ENCODE results near the gene DOCK10. TPM values are rescaled to one million over a fixed set of nuclear protein-coding genes. Genes with fewer than 3 reads are reported as not detected.
"Not testable (repeated sequence)": the region's sequence is repeated elsewhere in the genome, so short reads cannot be mapped to it uniquely, and the experiment has no call there.

The DOCK10 gene
- total RNA-seq, 4 donors from 2014 or later = 11.9 to 42.0 (median 17.9) TPM

DNA sequence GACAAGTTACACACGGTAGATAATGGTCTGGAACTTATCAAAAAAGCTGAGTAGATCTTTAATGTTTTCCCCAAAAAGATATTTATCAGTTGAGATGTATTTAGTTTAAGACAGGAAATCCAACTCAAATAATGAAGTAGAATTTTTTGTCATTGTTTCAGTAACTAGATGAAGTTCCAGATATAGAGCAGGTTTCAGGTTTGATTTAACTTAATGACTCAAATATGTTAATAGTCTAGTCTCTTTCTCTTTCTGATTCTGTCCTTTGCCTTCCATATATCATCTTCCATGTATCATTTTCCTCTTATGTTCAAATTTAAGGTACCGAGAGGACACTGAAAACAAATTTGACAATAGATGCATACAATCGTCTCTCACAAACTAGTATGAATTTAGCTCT is 23.6 kb upstream of the DOCK10 start:
- ATAC-seq (ENCODE audit: low FRiP score) (no peak), DNase-seq (ENCODE audit: low spot score) (no peak)
- TF ChIP-seq, protein P1, sequence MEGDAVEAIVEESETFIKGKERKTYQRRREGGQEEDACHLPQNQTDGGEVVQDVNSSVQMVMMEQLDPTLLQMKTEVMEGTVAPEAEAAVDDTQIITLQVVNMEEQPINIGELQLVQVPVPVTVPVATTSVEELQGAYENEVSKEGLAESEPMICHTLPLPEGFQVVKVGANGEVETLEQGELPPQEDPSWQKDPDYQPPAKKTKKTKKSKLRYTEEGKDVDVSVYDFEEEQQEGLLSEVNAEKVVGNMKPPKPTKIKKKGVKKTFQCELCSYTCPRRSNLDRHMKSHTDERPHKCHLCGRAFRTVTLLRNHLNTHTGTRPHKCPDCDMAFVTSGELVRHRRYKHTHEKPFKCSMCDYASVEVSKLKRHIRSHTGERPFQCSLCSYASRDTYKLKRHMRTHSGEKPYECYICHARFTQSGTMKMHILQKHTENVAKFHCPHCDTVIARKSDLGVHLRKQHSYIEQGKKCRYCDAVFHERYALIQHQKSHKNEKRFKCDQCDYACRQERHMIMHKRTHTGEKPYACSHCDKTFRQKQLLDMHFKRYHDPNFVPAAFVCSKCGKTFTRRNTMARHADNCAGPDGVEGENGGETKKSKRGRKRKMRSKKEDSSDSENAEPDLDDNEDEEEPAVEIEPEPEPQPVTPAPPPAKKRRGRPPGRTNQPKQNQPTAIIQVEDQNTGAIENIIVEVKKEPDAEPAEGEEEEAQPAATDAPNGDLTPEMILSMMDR (IDR thresholded peaks at IDR 0.05) = no peak

DNA sequence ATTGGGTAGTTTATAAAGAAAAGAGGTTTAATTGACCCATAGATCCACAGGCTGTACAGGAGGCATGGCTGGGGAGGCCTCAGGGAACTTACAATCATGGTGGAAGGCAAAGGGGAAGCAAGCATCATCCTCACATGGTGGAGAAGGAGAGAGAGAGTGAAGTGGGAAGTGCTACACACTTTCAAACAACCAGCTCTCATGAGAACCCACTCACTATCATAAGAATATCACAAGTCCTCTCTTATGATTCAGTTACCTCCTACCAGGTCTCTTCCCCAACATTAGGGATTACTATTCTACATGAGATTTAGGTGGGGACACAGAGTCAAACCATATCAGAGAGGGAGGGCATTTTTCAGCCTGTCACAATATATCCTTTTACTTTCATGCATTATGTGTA is 22.7 kb upstream of the DOCK10 start:
- TF ChIP-seq, protein P1 (IDR thresholded peaks at IDR 0.05) = no peak
- DNase-seq (ENCODE audit: low spot score) = no peak
- ATAC-seq (ENCODE audit: low FRiP score) = no peak

DNA sequence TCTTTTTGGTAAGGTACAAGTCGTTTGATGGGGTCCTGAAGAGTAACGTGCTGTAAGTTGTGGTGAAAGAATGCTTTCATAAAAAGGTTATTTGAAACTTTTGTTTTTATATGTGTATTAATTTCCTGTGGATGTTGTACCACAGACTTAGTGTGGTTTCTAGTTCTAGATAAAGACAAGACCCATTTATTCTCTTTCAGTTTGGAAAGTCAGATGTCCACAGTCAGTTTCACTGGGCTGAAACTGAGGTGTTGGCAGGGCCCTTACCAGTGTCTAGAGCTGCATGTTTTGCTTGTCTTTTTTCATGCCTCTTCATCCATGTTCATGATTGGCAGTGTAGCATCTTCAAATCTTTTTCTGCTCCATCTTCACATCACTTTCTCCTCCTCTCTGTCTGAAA is 22.1 kb upstream of the DOCK10 start:
- DNase-seq (ENCODE audit: low spot score) (no peak), ATAC-seq (ENCODE audit: low FRiP score) (no peak)
- TF ChIP-seq, protein P1 (IDR thresholded peaks at IDR 0.05) = no peak

DNA sequence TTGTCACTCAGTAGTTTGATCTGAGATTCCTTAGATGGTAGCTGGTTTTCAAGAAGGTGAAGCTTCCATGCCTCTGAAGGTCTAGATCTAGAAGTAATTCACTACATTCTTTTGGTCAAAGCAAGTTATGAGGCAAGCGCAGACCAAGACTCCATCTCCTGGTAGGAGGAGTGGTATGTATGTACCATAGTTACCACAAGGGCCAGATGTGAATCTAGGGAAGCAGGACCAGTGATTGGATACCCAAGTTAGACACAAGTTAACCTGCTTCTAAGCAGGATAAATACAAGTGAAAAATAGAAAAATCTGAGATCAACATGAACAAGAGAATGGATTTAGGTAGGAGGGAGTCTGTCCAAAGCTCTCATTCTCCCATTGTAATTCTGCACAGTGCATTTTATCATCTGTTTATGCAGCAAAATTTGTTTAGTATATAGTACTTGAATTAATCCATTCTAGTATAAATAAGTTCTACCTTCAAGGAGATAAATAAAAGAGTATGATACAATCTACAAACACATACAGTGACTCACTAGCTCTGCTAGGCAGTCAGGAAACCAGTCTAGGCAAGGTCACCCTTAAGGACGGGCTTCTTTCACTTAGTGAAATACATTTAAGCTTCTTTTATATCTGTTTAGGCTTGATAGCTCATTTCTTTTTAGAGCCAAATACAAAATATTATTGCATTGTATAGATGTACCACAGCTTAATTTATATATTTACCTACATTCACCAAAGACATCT is 14.2 kb upstream of the DOCK10 start:
- no peak for DNase-seq (ENCODE audit: low spot score)
- no peak for ATAC-seq (ENCODE audit: low FRiP score)
- TF ChIP-seq, protein P1 (IDR thresholded peaks at IDR 0.05) = no peak

DNA sequence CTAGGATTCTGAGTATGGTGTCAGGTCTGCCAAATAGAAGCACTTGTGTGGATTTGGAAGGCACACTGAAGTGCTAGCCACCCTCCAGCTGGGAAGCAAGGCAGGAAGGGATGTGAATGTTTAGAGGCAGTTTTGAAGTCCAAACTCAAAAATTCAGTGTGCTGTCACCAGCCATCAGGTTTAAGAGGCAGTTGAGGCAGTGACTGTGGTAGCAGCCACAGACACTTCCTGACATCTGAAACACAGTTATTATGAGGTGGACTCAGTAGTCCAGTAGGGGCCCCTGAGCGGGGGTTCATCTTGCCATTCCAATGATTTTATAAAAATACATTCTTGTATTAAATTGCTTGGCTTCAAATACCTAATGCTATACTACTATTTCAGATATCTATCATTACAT is 13.4 kb upstream of the DOCK10 start:
- TF ChIP-seq, protein P1 (IDR thresholded peaks at IDR 0.05) = no peak
- DNase-seq (ENCODE audit: low spot score) = no peak
- ATAC-seq (ENCODE audit: low FRiP score) = no peak

DNA sequence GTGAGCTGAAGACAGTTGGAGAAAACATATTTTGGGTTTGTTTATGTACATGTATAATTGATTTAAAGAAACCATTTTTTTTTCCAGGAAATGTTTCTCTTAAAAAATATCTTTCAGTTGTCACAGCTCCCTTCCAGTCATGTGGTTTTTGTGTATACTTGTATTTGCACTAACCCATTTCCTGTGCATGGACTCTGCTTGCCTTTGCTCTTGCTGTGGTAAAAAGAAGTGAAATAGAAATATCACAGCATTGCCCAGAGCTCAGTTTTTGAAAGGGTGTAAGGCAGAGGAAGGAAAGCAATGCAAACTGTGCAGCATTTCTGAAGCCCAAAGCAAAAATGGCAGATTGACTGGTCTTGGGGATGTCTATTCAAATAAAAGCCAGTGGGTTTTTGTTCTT is 10.4 kb upstream of the DOCK10 start:
- ATAC-seq (ENCODE audit: low FRiP score) (no peak), DNase-seq (ENCODE audit: low spot score) (no peak)
- TF ChIP-seq, protein P1 (IDR thresholded peaks at IDR 0.05) = no peak

DNA sequence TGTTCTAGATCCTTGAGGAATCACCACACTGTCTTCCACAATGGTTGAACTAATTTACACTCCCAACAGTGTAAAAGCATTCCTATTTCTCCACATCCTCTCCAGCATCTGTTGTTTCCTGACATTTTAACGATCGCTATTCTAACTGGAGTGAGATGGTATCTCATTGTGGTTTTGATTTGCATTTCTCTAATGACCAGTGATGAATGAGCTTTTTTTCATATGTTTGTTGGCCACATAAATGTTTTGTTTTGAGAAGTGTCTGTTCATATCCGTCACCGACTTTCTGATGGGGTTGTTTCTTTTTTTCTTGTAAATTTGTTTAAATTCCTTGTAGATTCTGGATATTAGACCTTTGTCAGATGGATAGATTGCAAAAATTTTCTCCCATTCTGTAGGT is 5.2 kb upstream of the DOCK10 start:
- not testable (repeated sequence) for DNase-seq (ENCODE audit: low spot score); ATAC-seq (ENCODE audit: low FRiP score)
